ENCODE measurements around the gene ZNF335.

DNA sequence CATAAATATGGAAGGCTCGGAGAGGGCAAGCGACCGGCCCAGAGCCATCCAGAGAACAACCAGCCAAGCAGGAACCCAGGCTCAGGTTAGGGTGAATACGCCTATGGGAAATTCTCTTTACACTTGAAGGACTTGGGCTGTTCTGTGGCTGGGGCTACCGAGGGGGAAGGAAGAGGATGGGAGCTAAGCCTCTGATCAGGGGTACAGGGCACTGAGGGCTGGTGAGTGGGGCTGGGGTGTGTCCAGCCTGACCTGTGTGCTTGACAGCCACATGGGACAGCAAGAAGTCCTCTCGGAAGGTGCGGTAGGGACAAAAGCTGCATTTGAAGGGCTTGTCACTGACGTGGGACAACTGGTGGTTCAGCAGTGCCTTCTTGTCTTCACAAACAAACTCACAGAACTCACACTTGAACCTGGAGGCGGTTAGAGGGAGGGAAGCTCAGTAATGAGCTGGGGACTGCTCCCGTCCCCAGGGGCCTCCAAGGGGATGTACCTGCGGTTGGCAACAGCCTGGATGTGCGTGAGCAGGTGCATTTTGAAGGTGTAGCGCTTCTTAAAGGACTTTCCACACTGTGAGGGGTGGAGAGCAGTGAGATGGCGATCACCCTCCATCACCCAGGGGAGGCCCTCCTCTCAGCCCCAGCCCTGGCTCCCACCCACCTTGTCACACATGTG, 11.9 kb downstream of the ZNF335 start:
- TF ChIP-seq, protein P1, sequence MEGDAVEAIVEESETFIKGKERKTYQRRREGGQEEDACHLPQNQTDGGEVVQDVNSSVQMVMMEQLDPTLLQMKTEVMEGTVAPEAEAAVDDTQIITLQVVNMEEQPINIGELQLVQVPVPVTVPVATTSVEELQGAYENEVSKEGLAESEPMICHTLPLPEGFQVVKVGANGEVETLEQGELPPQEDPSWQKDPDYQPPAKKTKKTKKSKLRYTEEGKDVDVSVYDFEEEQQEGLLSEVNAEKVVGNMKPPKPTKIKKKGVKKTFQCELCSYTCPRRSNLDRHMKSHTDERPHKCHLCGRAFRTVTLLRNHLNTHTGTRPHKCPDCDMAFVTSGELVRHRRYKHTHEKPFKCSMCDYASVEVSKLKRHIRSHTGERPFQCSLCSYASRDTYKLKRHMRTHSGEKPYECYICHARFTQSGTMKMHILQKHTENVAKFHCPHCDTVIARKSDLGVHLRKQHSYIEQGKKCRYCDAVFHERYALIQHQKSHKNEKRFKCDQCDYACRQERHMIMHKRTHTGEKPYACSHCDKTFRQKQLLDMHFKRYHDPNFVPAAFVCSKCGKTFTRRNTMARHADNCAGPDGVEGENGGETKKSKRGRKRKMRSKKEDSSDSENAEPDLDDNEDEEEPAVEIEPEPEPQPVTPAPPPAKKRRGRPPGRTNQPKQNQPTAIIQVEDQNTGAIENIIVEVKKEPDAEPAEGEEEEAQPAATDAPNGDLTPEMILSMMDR (IDR thresholded peaks at IDR 0.05): no peak
- no peak for TF ChIP-seq POLR2A (IDR thresholded peaks at IDR 0.05)
